GM12891 (cell line): ENCODE results near the gene ROBO2.
"Not testable (repeated sequence)": the region's sequence is repeated elsewhere in the genome, so short reads cannot be mapped to it uniquely, and the experiment has no call there.

Experiments used
- PAX5 ChIP-seq: IDR thresholded peaks from 2 replicates; pipeline ENCODE4 v1.6.1; 2011; ENCODE audit warnings: low read length, moderate library complexity, mild to moderate bottlenecking; ENCODE audit not compliant: insufficient read depth, severe bottlenecking
- POLR2A ChIP-seq: IDR thresholded peaks from 2 replicates; pipeline ENCODE4 v1.6.1; 2011; ENCODE audit warnings: low read depth, low read length, control low read depth
- POLR2AphosphoS5 ChIP-seq: IDR thresholded peaks from 2 replicates; pipeline ENCODE4 v1.6.1; 2011; ENCODE audit warnings: low read depth, low read length, control low read depth
- POU2F2 ChIP-seq: IDR thresholded peaks from 2 replicates; pipeline ENCODE4 v1.6.1; 2011; ENCODE audit warnings: low read depth, mild to moderate bottlenecking, control low read depth, low read length, moderate library complexity

GRCh38 chr3:77410334-77410733 is 370.4 kb downstream of the ROBO2 start:
- not testable (repeated sequence) for TF ChIP-seq POLR2AphosphoS5, POLR2A, POU2F2, PAX5
